ENCODE measurements around the gene EFHC1.

The EFHC1 gene

DNA sequence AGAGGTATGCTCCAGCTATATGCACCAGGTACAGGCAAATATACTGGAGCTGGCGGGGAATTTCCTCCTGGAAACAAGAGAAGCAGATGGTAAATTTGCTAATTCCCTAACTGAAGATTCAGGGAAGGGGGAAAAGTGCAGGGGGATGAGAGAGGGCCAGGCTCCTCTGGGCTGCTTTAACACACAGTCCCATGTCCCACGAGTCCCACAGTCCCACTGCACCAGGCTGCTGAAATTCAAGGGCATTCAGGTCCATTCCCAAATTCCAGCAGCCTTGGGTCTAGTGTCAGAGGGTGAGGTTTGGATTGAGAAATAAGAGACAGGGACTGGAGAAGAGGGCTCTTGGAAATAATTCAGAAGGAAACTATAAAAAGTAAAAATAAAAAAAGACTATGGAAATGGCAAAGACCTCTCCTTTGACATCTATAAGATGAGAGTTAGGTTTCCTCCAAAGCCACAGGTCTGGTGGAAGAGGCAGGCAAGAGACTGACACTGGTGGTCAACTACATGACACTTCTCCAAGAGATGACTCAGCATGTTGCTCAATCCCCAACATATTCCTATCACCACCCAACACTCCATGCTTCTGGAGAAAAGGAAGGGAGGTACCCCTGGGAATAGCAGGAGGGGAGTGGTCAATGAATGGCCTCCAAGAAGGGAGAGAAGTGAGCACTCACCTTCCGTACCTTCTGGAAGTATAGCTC is 87.6 kb downstream of the EFHC1 start:
- H3K4me1 ChIP-seq (ENCODE audit: insufficient read depth, poor library complexity, severe bottlenecking): peaks cover 41% of the 10 kb centered on the region
- TF ChIP-seq, protein P1, sequence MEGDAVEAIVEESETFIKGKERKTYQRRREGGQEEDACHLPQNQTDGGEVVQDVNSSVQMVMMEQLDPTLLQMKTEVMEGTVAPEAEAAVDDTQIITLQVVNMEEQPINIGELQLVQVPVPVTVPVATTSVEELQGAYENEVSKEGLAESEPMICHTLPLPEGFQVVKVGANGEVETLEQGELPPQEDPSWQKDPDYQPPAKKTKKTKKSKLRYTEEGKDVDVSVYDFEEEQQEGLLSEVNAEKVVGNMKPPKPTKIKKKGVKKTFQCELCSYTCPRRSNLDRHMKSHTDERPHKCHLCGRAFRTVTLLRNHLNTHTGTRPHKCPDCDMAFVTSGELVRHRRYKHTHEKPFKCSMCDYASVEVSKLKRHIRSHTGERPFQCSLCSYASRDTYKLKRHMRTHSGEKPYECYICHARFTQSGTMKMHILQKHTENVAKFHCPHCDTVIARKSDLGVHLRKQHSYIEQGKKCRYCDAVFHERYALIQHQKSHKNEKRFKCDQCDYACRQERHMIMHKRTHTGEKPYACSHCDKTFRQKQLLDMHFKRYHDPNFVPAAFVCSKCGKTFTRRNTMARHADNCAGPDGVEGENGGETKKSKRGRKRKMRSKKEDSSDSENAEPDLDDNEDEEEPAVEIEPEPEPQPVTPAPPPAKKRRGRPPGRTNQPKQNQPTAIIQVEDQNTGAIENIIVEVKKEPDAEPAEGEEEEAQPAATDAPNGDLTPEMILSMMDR (IDR thresholded peaks at IDR 0.05; ENCODE audit: poor library complexity, severe bottlenecking): no peak
- H3K36me3 ChIP-seq (ENCODE audit: low read depth): peaks cover 59% of the 10 kb centered on the region
- peak overlapping the region; percentile 96 for H3K27ac ChIP-seq (ENCODE audit: poor library complexity, severe bottlenecking)
- ATAC-seq (ENCODE audit: low read depth) (no peak), DNase-seq (ENCODE audit: low spot score) (no peak)
- no peaks in the 10 kb centered on the region for H3K27me3 ChIP-seq (ENCODE audit: insufficient read depth, poor library complexity, severe bottlenecking)
- H3K4me3 ChIP-seq (ENCODE audit: severe bottlenecking): no peak overlapping the region
- no peaks in the 10 kb centered on the region for H3K9me3 ChIP-seq (ENCODE audit: severe bottlenecking)

DNA sequence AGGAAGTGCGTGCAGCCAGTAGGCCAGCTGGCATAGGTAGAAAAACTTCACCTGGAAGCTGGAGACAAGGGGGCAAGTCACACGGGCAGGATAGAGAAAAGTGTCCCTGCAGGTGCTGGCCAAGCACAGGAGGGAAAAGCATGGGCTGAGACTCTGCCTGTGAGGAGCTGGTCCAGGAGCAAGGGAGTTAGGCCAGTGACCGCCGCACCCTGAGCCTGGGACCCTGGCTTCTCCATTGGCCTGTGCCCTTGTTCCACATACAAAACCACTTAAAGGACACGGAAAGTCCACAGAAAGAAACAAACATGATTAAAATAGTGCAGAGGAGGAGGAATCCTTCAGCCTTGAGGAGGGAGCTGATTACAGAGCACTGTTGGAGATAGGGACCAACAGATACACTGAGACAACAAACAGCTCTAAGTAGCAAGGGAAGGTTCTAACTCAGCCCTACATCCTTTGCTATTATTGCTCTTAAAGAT is 88.2 kb downstream of the EFHC1 start:
- TF ChIP-seq, protein P1 (IDR thresholded peaks at IDR 0.05; ENCODE audit: poor library complexity, severe bottlenecking): no peak
- Histone ChIP-seq H3K36me3 (ENCODE audit: low read depth) (peaks cover 53% of the 10 kb centered on the region), H3K27me3 (ENCODE audit: insufficient read depth, poor library complexity, severe bottlenecking) (no peaks in the 10 kb centered on the region), H3K9me3 (ENCODE audit: severe bottlenecking) (no peaks in the 10 kb centered on the region), H3K4me1 (ENCODE audit: insufficient read depth, poor library complexity, severe bottlenecking) (peaks cover 39% of the 10 kb centered on the region), H3K27ac (ENCODE audit: poor library complexity, severe bottlenecking) (peak overlapping the region; percentile 96), H3K4me3 (ENCODE audit: severe bottlenecking) (no peak overlapping the region)
- DNase-seq (ENCODE audit: low spot score): no peak
- no peak for ATAC-seq (ENCODE audit: low read depth)

DNA sequence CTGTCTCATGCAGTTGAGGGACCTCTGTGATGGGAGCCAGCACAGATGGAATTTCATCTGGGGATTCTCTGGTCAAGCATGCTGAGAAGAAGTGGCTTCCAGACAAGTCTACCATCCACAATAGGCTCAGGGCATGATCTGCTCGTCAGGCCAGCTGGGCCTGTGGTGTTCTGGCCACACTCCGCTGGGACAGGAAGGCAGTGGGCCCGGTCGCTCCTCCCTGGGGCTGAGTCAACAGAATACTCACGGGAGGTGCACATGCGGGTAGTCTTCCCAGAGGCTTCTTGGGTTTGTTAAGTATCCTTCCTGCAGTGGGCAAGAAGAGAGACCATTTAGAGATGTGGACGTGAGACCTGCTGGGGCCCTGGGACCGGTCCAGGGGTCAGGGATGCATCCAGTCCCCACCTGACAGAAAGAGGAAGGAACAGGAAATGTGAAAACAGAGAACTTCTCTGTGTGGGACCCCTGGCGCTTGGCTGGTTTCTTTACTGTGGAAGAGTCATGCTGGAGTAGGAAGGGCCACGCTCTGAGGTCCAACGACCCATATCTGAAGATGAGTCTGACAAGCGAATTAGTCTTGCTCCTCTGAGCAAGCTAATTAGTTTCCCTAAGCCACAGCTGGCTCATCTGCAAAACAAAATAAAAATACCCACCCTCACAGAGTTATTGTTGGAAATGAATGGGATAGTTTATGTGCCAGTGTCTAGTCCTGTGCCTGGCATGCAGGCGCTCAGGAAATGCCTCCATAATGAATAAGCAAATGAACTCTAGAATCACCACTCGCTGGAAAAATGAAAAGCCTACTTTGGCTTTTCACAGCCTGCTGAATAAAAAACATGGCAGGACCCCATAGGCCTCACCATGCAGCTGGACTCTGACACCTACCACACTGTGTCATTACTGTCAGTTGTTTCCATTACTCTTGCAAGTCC is 89.4 kb downstream of the EFHC1 start:
- H3K27me3 ChIP-seq (ENCODE audit: insufficient read depth, poor library complexity, severe bottlenecking): no peaks in the 10 kb centered on the region
- H3K4me1 ChIP-seq (ENCODE audit: insufficient read depth, poor library complexity, severe bottlenecking): peaks cover 41% of the 10 kb centered on the region
- peak overlapping the region; percentile 96 for H3K27ac ChIP-seq (ENCODE audit: poor library complexity, severe bottlenecking)
- H3K36me3 ChIP-seq (ENCODE audit: low read depth): peaks cover 62% of the 10 kb centered on the region
- H3K4me3 ChIP-seq (ENCODE audit: severe bottlenecking): no peak overlapping the region
- TF ChIP-seq, protein P1 (IDR thresholded peaks at IDR 0.05; ENCODE audit: poor library complexity, severe bottlenecking): no peak
- ATAC-seq (ENCODE audit: low read depth) (no peak), DNase-seq (ENCODE audit: low spot score) (no peak)
- no peaks in the 10 kb centered on the region for H3K9me3 ChIP-seq (ENCODE audit: severe bottlenecking)

DNA sequence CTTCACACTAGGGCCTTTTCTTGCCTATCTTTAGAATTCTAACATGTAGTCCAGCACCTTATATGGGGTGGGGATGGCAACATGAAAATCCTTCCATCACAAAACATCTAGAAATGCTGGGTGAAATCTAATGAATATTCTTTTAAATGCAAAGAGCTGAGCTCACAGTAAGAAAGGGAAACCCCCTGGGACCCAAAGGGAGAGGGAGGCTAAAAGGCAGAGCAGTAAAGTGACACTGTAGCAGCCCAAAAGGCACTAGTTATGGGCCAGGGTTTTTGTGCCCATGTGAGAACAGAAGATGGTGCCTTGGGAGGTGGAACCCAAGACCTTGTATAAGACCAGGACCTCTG is 90.0 kb downstream of the EFHC1 start:
- H3K27ac ChIP-seq (ENCODE audit: poor library complexity, severe bottlenecking): peak overlapping the region; percentile 96
- no peaks in the 10 kb centered on the region for H3K9me3 ChIP-seq (ENCODE audit: severe bottlenecking)
- peaks cover 41% of the 10 kb centered on the region for H3K4me1 ChIP-seq (ENCODE audit: insufficient read depth, poor library complexity, severe bottlenecking)
- H3K27me3 ChIP-seq (ENCODE audit: insufficient read depth, poor library complexity, severe bottlenecking): no peaks in the 10 kb centered on the region
- H3K4me3 ChIP-seq (ENCODE audit: severe bottlenecking): no peak overlapping the region
- peaks cover 60% of the 10 kb centered on the region for H3K36me3 ChIP-seq (ENCODE audit: low read depth)
- ATAC-seq (ENCODE audit: low read depth): no peak
- no peak for DNase-seq (ENCODE audit: low spot score)
- TF ChIP-seq, protein P1 (IDR thresholded peaks at IDR 0.05; ENCODE audit: poor library complexity, severe bottlenecking): no peak

Measured in RWPE2 (cell line).